Measurements from ENCODE around the gene RAB26.

The RAB26 gene

DNA sequence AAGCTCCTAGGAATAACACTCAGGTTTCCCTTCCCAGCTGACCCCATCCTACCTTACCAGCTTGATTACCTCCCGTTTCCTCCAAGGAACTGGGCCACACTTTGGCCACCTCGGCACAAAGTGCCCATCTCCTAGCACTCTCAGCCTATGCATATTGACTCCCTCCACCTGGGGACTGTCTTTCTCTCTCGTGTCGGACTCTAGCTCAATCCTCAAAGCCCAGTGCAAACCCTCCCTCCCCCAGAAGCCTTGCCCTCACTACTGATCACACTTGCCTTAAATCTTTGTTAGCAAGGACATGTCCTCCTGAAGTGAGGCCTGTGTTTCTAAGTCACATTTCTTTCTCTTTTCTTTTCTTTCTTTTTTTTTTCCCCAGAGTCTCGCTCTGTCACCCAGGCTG lies 2.6 kb upstream of the RAB26 start:
- peak; percentile 30 for DNase-seq

DNA sequence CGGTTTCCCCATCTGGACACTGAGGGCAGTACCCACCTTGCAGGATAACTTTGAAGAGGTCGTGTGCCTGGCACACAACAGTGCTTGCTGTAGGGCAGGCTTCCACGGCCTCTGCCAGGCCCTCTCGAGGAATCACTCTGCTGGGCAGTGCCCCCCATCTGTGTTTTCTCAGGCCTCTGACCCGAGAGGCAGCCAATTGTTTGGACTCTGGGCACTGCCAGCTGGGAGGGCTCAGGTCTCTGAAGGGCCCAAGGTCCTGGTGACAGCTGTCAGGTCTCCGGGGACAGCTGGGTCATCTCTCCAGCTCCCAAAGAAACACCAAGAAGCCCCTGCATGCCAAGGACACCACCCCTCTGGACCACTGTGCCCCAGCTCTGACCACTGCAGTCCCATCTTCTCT lies 1.0 kb upstream of the RAB26 start:
- DNase-seq, result peak; percentile 36

DNA sequence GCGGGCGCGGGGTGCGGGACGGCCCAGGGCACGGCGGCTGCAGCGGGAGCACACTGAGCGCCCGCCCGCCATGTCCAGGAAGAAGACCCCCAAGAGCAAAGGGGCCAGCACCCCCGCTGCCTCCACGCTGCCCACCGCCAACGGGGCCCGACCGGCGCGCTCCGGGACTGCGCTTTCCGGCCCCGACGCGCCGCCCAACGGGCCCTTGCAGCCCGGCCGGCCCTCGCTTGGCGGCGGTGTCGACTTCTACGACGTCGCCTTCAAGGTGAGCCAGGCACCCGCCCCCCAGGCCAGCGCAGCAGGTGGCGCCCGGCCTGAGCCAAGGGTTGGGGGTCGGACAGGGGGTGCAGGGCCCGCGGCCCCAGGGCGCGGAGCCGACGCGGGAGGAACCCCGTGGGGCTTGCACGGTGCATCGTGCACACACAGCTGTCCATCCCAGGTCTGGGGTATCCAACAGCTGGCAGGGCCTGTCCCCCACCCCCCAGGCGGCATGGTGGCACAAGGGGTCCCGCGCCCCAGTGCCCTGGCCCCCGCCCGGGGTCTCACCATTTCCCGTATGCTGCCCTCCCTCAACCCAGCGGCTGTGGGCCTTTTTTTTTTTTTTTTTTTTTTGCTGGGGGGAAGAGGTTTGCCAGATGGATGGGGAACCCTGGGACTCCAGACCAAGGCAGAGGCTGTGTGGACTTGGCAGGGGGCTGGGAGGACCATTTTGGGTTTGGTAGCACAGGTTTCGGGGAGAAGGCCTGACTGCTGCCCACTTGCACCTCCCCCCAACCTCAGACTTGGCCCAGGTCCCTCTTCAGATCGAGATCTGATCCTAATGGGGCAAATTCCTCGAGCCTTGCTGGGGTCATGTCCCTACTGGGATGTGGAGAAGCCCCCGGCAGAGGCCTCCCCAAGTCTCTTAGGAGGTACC lies 547 bp downstream of the RAB26 start:
- peak; percentile 56 for DNase-seq

DNA sequence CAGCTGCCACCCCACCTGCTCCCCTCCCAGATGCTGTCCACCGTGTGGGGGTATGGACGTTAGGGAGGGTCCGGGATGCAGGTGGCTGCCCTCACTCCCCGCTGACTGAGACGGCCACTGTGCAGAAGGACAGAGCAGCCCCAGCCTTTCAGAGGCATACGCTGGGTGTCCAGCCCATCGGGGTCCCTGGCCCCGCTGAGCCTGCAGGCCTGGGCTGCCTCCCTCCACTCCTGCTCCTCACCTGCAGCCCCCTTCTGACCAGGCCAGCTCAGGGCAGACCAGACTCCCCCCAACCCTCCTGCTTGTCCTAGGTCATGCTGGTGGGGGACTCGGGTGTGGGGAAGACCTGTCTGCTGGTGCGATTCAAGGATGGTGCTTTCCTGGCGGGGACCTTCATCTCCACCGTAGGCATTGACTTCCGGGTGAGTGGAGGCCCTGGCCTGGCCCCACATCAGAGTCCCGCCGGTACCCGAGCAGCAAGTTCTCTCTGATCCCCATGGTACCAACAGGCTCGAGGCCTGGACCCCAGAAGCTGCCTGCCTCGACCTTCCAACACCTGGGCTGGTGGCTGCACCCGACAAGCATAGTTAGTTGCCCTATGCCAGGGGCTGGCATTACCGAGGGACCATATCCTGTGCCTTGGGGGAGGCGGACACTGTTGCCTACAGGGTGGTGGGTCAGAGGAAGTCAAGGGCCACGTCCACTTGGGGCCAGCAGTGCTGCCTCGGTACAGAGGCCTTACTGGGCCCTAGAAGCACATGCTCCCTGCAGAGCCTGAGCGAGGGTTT lies 1.4 kb downstream of the RAB26 start:
- DNase-seq, result peak; percentile 46

DNA sequence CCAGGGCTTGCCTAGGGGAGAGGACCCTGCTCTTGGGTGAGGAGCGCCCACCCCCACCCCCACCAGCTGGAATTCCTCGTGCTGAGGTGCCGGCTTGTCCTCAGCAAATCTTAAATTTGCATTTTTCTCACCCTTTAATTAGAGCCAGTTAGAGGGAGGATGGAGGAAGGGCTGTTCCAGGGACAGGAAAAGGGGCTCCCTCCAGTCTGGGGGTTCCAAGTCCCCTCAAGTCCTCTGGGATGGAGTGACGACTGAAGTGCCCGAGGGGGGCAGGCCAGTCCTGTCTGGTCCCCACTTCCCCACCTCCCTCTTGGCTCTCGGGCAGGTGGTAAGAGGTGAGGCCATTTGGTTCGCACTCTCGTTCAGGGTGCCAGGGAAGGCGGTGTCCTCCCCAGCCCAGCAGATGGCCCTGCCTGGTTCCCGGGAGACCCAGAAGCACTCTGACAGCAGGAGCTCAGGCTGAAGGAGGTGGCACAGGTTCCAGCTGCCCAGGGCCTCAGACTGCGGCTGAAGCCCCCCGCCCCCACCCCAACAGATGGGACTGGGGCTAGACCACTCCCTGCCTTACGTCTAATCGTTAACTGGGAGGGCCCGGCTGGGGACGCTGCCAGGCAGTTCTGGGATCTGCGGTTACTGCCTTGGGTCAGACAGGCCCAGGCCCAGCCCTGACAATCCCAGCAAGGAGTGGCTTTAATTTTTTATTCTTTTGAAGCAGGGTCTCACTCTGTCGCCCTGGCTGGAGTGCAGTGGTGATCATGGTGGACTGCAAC lies 2.2 kb downstream of the RAB26 start:
- no peak for DNase-seq

DNA sequence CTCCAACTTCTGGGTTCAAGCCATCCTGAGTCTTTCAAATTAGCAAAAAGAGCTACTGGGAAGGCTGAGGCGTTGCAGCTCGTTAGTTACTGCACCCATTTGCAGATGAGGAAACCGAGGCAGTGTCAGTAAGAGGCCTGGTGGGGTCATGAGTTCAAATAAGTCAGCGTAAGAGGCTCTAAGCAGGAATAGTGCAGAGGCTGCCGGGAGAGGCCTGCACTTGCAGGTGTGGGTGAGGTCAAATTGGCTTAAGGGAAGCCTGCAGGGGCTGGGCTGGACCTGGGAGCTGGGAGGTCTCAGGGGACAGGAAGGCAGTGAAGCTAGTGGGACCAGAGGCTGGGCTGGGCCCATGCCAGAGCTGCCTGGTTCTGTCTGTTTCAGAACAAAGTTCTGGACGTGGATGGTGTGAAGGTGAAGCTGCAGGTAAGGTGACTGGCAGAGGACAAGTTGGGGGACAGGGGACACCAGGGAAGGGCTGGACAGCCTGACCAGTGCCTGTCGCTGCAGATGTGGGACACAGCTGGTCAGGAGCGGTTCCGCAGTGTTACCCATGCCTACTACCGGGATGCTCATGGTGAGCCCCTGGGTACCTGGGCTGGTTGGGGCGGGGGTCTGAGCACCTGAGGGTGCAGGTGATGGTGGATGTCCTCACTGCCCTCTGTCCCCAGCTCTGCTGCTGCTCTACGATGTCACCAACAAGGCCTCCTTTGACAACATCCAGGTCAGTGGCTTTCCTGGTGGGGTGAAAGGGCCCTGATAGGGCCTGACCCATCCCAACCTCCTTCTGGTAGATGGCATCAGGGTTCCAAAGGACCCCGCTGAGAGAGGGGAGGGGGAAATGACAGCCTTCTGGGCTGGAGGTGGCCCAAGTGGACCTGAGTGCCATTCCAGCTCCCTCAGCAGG lies 3.0 kb downstream of the RAB26 start:
- no peak for DNase-seq

DNA sequence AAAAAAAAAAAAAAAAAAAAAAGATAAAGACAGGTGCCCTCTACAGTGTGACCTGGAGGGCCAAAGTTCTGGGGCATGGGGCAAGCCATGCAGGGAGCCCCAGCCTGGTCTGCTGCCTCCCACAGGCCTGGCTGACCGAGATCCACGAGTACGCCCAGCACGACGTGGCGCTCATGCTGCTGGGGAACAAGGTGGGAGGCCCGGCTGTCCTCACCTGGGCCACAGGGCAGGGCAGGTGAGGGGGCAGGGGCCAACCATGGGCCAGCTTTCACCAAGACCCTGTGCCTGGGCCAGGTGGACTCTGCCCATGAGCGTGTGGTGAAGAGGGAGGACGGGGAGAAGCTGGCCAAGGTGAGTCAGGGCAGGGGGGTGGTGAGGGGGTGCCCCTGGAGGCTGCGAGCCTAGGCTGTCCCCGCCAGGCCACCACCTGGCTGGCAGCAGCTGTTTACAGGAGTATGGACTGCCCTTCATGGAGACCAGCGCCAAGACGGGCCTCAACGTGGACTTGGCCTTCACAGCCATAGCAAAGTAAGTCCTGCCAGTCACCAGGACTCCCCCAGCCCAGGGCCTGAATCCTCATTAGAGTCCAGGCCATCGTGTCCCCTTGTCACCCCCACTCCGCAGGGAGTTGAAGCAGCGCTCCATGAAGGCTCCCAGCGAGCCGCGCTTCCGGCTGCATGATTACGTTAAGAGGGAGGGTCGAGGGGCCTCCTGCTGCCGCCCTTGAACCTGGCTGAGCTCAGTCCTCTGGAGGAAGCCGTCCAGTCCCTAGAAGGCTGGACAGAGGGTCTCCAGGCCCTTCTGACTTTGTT lies 4.5 kb downstream of the RAB26 start:
- DNase-seq, result no peak

DNA sequence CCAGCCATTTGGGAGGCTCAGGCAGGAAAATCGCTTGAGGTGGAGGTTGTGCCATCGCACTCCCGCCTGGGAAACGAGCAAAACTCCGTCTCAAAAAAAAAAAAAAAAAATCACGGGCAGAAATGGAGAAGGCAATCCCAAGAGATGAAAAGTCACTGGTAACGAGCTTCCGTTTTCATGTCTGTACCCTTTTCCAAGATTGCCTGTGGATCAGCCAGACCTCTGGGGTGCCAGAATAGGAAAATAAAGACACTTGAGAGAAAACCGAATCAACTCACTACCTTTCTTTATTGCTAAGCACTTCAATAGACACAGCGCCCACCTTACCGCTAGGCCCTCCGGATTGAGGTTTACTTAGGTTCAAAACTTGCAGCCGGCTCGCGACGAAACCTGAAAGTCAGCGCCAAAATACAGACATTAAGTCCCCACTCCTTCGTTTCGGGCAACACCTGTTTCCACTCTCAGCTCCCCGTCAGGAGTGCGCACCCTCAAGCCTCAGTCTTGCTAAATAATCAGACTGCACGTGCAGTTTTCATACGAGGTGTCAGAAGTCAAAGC lies 6.2 kb downstream of the RAB26 start:
- no peak for DNase-seq

DNA sequence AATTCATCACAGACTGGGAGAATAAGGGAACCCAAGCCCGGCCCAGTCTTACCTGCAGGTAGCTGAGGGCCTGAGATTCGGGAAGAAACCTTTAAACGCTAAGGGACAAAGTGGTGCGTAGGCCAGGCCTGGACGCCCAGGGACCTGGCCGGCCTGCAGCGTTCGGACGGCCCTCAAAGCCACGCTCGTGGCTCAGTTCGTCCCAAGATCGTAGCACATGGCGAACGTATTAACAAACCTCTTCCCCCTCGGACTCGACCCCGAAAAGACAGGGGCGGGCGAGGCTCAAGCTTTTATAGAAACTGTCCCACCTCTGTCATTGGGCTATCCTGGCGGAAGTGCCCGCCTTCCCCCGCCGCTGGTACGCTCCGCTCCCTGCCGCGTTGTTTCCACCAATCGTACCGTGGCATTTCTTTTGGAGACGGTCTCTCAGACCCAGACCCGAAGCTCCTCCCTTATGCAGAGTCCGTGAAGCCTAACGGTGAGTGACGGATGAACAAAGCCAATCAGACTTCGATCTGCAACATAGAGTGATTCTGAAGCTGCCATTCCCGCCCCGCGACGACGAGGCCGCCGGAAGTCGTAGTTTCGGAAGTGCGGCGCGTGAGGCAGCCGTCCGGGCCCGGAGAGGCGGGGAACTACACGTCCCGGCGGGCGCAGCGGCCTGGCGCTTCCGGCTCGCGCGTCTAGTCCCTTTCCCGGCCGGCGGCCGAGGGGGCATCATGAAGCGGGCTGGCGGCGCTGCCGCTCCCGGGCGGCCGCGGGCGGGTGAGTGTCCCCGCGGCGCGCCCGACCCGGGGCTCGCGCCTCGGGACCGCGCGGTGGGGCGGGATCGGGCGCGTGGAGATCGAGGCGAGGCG lies 6.9 kb downstream of the RAB26 start, which contains the start of gene TRAF7:
Gene TRAF7, plus strand, starts transcription at position 692 of the 860 bp plus-strand sequence. CDS start 8,139 bp downstream, outside the sequence.
- DNase-seq, result peak; percentile 99

DNA sequence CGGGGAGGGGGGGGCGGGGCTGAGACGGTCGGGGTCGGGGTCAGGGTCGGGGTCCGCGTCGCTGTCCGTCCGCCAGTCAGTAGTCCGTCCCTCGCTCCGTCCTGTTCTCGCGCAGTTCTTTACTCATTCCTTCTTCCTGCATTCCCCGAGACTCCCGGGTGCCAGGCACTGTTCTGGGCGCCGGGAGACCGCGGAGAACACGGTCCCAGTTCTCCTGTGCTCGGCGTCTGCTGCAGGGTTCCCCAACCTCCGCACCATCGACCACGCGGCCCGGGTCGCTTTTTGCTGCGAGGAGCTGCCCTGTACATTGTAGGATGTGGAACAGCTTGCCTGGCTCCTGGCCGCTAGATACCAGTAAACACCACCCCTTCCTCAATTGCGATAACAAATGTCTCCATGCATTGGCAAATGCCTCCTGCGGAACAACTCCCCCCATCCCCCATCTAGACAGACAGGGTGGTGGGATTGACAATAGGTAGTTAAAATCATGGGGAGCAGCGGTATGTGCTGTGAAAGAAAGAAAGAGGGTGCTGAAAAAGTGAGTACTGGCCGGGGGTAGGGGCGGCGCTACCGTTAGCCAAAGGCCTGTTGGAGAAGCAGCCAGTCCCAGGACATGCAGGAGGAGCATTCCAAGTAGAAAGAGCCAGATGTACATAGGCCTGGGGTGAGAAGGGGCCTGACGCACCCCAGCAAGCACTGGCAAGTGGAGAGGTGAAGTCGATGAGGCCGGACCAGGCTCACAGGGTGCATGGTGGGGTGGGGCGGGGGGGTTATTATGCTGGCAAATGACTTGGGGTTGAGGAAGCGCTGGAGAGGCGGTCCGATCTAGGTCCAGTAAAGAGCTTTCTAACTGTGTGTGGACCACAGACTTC lies 7.8 kb downstream of the RAB26 start:
- peak; percentile 76 for DNase-seq

DNA sequence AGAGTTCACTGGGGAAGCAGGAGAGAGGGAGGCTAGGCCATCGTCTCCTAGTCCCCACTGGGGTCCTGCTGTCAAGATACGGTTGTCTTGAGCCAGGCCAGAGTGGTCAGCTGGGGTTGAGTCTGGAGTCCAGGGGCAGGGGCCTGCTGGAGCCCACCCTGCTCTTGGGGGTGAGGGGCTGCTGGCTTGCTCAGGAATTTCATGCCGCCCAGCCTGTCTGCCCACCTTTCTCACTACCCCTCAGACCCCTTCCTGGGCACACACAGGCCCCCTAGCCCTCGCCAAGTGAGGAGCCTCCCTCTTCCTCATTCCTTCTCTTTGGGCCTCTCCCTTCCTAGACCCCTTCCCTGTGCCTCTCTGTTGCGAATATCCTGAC lies 8.4 kb downstream of the RAB26 start:
- no peak for DNase-seq

DNA sequence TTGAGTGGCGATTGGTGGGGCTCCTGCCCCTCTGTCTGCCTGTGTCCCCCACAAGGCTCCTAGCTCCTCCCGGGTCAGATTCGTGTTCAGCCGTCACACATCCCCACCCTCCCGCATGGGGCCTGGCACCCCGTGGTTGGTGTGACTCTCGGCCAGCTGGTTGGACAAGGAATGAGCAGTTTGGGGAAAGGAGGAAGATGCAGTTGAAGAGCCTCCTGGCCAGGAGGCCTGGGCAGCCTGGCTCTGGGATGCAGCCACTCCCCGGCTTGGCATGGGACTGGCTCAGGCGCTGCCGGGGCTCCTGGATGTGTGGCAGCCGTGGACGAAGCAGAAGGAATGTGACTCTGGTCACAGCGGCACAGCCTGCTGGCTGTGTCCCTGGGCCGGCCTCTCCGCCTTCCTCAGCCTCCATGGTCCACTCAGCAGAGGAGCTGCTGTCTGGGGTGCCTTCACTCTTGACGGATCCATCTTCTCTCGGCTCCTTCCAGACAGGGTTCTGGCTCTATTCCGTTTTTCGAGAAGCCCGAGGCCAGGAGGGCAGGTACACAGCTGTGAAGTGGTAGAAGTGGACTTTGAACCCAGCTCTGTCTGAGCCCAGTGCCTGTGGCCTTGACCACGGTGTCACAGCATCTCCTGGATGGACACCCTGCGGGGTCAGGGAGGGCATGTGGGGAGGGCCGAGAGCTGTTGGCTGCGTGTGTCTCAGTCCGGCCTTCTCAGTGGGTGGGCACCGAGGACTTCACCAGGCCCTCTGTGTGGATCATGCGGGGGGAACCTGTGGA lies 9.2 kb downstream of the RAB26 start:
- DNase-seq, result no peak

DNA sequence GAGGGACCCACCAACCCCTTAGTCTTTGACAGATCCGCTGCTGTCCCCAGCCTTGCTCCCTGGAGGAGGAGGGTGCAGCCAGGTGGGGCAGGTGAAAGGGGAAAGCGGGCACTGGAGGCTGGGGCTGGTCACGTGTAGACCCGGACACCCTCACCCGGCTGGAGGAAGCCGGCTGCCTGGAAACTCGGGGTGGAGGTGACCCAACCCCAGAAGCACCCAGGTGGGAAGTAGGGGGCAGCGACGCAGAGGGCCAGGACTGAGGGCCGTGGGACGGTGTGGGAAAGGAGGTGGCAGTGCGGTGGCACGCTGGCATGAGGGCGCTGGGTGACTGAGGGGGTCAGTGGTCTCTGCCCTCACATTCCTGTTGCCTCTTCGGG lies 9.8 kb downstream of the RAB26 start:
- no peak for DNase-seq

DNA sequence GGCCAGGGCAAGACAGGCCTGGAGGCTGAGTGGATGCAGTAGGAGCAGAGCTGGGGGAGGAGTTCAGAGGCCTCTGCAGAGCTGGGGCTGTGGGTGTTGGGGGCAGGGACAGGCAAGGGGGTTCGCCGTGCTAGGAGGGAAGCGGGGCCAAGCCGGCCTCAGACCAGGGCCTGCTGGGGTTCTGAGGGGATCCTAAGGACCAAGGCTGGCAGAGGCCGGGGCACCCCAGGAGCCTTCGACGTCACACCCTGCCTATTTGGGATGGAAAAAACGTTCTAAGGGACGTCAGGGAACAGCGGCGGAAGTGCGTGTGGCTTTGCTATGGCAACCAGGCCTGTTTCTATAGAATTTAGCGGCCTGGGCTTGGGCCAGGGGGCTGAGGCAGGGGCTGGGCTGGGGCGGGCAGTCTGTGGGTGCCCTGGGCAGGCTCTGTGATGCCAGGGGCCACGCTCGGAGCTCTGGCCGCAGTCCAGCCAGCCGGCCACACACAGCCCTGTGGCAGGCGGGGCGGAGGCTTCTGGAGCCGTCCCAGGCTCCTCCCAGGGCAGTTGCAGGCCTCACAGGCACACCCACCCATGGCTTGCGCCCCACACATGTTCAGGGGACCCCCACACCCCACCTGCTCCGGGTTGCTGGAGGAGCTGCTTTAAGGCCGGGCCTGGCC lies 10.9 kb downstream of the RAB26 start:
- DNase-seq, result peak; percentile 89

DNA sequence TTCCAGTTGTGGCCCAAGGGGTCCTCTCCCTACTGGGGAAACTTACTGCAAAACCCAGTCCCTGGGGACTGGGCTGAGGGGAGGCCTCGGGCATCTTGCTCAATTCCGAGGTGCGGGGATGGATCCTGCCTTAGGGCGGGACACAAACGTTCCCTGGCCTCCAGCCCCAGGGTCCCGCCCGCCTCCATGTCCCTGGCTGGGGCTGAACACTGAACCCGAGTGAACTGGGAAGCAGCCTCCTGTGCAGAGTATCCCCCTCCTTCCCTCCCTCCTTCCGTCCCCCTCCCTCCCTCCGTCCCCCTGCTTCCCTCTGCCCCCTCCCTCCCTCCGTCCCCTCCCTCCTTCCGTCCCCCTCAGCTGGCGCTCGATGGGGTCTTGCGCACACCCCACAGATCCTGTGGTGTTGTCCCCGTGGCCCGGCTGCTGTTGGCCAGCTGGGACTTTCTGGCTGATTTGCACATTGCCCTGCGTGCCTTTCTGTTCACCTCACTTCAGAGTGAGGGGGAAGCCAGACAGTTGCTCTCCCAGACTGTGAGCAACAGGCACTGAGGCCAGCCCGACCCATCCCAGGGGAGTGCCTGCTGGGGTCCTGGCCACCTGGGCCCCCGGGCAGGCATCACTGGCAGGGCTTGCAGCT lies 12.6 kb downstream of the RAB26 start:
- DNase-seq, result no peak

DNA sequence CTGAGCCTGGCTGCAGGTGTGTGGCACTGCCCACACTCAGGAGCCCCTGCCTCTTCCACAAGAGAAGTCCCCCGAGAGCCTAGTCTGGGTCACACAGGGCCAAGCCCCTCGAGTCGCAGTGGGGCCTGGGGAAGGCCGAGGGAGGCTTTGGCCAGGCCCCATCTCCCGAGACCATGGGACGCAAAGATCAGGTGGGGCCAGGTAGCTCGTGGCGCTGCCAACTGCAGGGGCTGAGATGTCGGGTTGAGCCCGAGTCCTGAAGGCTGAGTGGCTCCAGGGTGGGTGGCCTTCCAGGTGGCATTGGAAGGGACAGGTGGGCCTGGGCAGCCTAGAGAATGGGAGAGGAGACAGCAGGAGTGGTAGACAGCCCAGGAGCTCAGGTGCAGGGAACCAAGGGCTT lies 13.5 kb downstream of the RAB26 start:
- no peak for DNase-seq

DNA sequence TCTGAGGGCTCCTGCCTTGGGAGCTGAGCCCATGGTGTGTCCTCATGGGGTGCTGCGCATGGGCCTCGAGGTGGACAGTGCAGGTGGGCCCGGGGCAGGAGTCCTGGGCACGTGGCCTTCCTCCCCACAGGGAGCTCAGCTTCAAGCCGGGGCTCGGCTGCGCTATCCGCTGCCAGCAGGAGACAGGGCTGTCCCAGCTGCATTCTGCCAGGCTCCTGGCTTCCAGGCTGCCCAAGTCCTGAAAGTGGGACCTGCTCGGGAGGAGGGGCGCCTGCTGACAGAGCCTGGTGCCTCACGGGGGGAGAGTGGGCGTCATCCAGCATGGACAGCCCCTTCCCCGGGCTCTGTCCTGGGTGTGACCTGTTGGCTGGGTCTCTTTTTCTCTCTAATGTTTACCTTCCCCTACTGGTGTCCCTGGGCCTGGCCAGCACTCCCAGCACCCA lies 14.3 kb downstream of the RAB26 start:
- DNase-seq, result no peak
